ENCODE results near the gene CDH4.

CDH4 gene

GRCh38 chr20:61875996-61876395, 623.9 kb downstream of the CDH4 start:
- no peak for DNase-seq

DNA sequence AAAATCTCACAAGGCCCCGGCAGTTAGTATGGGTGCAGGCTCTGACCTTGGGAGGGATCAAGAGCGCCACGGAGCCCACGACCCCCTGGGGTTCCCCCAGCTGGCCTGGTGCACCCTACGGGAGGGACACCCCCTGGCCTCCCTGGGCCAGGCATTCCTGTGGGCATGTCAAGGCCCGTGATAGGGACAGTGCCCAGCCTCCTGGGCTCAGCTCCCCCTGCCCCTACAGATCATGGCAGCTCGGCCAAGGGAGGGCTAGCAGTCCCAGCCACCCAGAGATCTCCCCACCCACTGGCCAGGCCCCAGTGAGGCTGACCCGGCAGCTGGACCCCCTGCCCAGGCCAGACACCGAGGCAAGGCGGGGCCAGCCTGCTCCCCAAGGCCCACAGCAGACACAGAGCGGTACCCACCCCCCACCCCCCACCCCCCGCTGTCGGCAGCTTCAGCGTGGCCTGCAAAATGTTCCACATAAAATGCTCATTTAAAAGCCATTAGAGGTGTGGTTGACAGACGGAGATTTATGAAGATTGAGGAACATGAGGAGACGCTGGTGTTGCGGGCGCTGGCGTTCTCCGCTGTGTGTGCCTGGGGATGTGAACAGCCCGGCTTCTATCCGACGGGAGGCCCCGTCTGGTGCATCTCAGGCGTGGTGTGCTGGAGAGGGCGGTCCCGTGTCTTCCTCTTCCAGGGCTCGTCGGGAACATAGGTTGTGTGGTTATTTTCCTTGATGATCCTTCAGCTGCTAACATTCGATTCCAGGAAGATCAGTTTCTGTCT, 625.1 kb downstream of the CDH4 start:
- DNase-seq, result no peak

DNA sequence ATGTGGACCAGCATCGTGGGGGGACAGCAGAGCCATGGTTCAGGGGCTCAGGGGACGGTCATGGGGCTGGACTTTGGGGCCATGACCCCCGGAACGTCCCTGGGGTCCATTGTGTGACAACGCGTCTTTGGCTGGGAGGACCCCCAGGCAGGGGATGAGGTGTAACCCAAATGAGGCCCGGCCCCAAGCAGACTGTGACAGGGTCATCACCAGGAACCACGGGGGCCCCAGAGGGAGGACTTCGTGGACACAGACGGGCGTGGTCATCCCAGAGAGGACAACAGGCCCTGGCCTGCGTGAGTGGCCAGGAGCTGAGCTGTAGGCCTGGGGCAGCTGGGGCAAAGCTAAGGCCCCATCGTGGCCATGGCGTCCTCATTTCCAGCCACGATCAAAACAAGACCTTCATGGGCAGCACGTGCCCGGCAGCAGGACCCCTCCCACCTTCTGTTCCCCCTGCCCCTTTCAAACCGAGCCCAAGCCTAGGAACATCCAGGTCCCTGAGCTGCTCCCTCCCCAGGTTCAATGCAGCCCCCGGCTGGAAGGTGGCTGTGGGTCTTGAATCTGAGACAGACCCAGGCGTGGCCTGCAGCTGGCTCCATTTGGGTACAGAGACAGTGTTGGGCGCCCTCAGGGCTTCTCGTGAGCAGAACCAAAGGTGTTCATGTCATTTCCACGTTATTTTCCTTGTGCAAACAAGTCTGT, 625.9 kb downstream of the CDH4 start:
- DNase-seq, result no peak

DNA sequence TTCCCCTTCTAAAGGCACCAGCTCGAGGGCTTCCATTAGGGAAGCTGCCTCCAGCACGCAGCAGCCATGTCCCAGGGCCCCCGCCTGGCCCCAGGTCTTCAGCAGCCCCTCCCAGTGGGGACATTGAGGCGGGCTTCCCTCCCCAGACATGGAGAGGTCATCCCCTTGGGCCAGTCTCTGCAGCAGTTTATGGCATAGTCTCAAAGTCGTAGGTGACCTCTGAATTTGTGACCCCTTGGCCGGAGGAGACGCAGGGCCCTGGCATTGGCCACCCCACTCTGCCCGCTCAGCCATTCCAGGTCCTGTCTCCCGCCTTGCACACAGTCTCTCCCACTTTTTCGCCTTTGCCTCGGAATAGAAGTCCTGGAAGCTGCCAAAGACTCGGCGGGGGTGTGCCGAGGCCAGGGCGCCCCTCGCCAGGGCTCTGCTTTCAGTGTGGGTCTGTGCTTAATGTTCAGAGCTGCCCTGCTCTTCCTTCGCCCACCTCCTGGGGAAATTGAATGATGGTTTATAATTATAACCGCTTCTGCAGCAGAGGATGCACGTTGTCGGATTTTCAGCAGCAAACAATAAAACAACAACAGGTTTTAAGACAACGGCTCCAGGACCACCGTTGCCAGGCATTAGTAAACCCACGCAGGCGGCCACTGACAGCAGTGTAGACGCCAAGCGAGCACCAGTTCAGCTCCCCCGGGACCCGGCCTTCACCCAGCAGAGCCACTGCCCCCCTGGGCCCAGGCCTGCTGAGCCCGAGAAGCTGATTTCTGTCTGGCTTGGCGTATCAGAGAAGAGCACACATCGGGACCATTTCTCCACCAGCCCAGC, 626.6 kb downstream of the CDH4 start:
- DNase-seq, result no peak

GRCh38 chr20:61879303-61879620, 627.2 kb downstream of the CDH4 start:
- DNase-seq, result no peak

DNA sequence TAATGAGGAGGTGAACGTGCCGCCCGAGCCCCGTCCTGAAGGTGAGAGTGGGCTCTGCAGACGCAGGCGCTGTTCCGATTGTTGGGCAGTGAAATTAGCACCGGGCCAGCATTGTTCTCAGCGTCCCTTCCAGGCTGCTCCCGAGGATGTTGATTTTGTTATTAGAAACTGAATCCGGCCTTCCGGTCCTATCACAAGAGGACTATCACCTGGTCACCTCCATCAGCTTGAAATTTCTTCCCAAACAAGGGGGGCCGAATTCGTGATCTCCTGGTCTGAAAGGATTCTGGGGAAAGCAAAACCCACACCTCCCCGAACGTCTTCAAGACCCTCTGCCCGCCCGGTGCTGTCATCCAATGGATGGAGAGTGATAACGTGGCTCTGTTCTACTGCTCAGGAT, 627.6 kb downstream of the CDH4 start:
- DNase-seq, result no peak

GRCh38 chr20:61880706-61881105, 628.6 kb downstream of the CDH4 start:
- DNase-seq, result no peak

DNA sequence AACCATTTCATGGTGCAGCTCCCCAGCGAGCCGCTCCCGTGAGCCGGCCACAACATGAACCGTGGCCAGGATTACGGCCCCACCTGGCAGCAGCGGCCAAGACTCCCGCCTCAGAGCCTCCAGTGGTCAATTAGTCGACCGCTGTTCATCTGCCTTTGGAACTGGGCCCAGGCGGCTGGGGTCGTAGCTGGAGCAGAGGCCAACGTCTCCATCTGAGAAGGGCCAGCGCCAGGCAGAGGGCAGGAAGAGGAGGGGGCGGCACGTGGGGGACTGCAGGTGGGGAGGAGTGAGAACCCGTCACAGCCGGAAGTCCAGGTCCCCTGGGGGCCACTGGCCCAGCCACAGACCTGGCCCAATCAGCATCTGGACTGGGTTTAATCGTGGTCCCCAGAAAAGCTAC, 629.4 kb downstream of the CDH4 start:
- DNase-seq, result no peak

GRCh38 chr20:61881861-61882260, 629.8 kb downstream of the CDH4 start:
- no peak for DNase-seq

DNA sequence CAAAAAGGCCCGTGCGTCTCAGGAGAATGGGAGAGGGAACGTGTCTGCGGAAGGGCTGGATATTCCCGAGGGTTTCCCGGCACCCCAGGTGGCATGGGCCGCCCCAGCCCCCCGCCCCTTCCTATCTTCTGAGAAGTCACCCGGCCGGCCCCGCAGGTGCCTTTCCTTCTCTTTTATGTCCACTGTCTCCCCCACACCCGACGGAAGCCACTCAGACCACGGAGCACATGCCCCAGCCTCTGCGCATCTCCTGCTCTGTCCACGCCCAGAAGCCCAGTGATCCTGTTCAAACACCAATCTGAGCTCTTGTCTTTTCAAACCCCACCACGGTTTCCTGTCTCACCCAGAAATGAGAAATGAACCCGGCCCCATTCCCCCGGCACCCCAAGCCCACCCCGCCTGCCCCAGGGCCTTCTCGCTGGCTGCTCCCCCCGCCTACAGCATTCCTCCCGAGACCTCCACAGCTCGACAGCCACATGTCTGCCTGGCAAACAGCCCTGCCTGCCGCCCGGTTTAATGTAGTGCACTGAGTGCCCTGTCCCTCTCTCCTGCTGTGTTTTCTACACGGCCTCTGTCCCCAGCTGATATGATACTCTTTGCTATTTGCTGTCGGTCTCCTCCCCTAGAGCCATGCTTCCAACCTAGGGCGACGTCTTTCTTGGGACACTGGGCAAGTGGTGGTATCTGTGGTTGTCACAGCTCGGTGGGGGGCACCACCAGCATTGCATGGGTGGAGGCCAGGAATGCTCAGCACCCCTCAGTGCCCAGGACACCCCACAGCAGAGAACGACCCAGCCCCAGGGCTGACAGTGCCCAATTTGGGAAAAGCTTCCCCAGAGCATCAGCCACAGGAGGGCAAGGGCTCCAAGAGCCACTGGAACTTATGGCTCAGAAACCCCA, 630.9 kb downstream of the CDH4 start:
- DNase-seq, result no peak

GRCh38 chr20:61883857-61884393, 631.9 kb downstream of the CDH4 start:
- no peak for DNase-seq

- no peak for DNase-seq
These were observed 632.7 kb downstream of the CDH4 start for GRCh38 chr20:61884571-61885389.

GRCh38 chr20:61885759-61886715, 634.0 kb downstream of the CDH4 start:
- DNase-seq, result no peak

DNA sequence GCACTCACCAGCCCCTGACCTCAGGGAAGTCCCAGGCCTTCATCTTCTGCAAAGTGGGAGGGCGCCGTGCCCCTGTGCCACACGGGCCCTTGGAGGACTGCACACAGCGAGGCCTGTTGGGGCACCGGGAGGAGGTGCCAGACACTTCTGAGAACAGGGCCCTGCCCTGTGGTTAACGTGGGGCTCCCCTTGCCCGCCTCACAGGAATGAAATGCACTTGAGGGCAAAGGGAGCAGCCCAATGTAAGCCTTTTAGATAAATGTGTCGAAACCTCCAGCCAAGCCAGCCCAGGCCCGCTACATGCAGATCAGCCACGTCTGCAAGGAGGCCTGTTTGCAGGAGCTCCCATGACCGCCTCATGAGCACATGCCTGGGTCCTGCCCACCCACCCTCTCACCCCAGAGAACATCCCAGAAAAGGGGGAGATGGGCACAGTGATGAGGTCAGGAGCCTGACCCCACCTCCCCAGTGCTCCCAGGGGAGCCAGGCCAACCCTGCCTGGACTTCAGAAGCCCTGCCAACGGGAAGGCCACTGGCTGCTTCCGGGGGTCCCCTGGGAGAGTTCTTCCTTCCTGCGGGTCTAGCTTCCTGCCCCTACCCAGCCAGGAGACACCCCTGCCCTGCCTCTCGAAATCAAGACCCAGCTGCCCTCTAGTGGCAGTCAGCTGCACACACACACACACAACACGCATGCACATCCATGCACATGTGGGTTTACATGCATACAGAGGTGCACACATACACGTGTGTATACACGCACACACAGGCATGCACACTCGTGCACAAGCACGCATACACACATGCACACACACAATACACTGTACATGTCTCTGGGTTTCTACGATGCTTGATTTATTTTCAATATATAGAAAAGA, 634.9 kb downstream of the CDH4 start:
- DNase-seq, result peak; percentile 53

GRCh38 chr20:61887596-61888093, 635.6 kb downstream of the CDH4 start:
- no peak for DNase-seq

GRCh38 chr20:61888101-61888865, 636.2 kb downstream of the CDH4 start:
- DNase-seq, result no peak

- no peak for DNase-seq
These were observed 637.6 kb downstream of the CDH4 start for GRCh38 chr20:61889659-61890058.

DNA sequence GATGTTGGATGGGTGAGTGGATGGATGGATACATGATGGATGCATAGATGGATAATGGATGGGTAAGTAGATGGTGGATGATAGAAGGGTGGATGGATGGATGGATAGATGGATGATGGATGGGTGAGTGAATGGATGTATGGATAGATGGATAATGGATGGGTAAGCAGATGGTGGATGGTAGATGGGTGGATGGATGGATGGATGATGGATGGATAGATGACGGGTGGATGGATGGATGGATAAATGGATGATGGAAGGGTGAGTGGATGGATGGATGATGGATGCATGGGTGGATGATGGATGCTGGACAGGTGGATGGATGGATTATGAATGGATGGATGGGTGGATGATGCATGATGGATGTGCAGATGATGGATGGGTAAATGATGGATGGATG, 638.1 kb downstream of the CDH4 start:
- DNase-seq, result no peak

Data from fibroblast of skin of scalp (primary cell).